HG03060 (cell line): ENCODE measurements around the gene UGT1A5.
"Not testable (repeated sequence)": the region's sequence is repeated elsewhere in the genome, so short reads cannot be mapped to it uniquely, and the experiment has no call there.

Source experiments
- ATAC-seq: cut with Tn5 transposase; IDR thresholded peaks from one replicate; pipeline ENCODE4 v1.9.1; 2021; ENCODE audit warnings: low read depth, moderate number of reproducible peaks; ENCODE audit not compliant: unreplicated experiment

Gene UGT1A5

GRCh38 chr2:233745073-233745755, 32.5 kb downstream of the UGT1A5 start:
- ATAC-seq, result no peak

- ATAC-seq, result not testable (repeated sequence)
Measured at GRCh38 chr2:233745838-233746237, 33.1 kb downstream of the UGT1A5 start.

GRCh38 chr2:233746475-233747282, 34.0 kb downstream of the UGT1A5 start:
- ATAC-seq, result no peak

- ATAC-seq, result no peak
Measured at GRCh38 chr2:233747283-233747544, 34.5 kb downstream of the UGT1A5 start.

- ATAC-seq, result not testable (repeated sequence)
Measured at GRCh38 chr2:233750689-233751088, 38.0 kb downstream of the UGT1A5 start.

GRCh38 chr2:233751212-233752009, 38.7 kb downstream of the UGT1A5 start:
- ATAC-seq, result not testable (repeated sequence)

- ATAC-seq, result no peak
Measured at GRCh38 chr2:233754872-233755611, 42.3 kb downstream of the UGT1A5 start.

- no peak for ATAC-seq
Measured at GRCh38 chr2:233756429-233757081, 43.8 kb downstream of the UGT1A5 start.

GRCh38 chr2:233758141-233758540, 45.4 kb downstream of the UGT1A5 start:
- no peak for ATAC-seq

- no peak for ATAC-seq
Measured at GRCh38 chr2:233758849-233759248, 46.1 kb downstream of the UGT1A5 start.

GRCh38 chr2:233760043-233760442, 47.3 kb downstream of the UGT1A5 start, which contains the start of gene UGT1A1:
TSS of gene UGT1A1 (plus strand) at chr2:233760270. CDS start at chr2:233760288, 18 bp downstream.
- ATAC-seq, result no peak

- no peak for ATAC-seq
Measured at GRCh38 chr2:233761040-233761769, 48.5 kb downstream of the UGT1A5 start.

GRCh38 chr2:233764264-233764663, 51.6 kb downstream of the UGT1A5 start:
- no peak for ATAC-seq

- no peak for ATAC-seq
Measured at GRCh38 chr2:233764761-233765160, 52.1 kb downstream of the UGT1A5 start.

- no peak for ATAC-seq
Measured at GRCh38 chr2:233766416-233766815, 53.7 kb downstream of the UGT1A5 start.

- ATAC-seq, result no peak
Measured at GRCh38 chr2:233768076-233768475, 55.4 kb downstream of the UGT1A5 start.

GRCh38 chr2:233769260-233769659, 56.6 kb downstream of the UGT1A5 start:
- no peak for ATAC-seq

- ATAC-seq, result no peak
Measured at GRCh38 chr2:233772153-233772552, 59.4 kb downstream of the UGT1A5 start.

- no peak for ATAC-seq
Measured at GRCh38 chr2:233772583-233772982, 59.9 kb downstream of the UGT1A5 start.
